ENCODE measurements around the gene MSX2. TPM values are rescaled to one million over a fixed set of nuclear protein-coding genes. Genes with fewer than 3 reads are reported as not detected.

Gene MSX2
- total and polyA plus RNA-seq, 3 donors from 2014 or later, result 15.8 to 39.2 (median 37.7) TPM

GRCh38 chr5:174720612-174721529, 3.5 kb upstream of the MSX2 start:
- H3K4me1 ChIP-seq, result peaks cover 4% of the 10 kb centered on the region
- H3K27me3 ChIP-seq, result no peaks in the 10 kb centered on the region
- no peaks in the 10 kb centered on the region for H3K9me3 ChIP-seq
- TF ChIP-seq POLR2A (IDR thresholded peaks at IDR 0.05) (no peak), CTCF (IDR thresholded peaks at IDR 0.05) (no peak)
- no peak overlapping the region for H3K27ac ChIP-seq
- peak overlapping the region; percentile 31 to 38 for H3K4me3 ChIP-seq
- H3K36me3 ChIP-seq (ENCODE audit: low read depth, missing control alignments), result no peaks in the 10 kb centered on the region
- intact Hi-C loops (cut with DNase I; ENCODE audit: low total_unique reads), result no loop called here
- WGBS, 2 donors, result 5 to 9% methylated on average over 12 to 46 of the region's 75 CpGs
- DNase-seq, result no peak

DNA sequence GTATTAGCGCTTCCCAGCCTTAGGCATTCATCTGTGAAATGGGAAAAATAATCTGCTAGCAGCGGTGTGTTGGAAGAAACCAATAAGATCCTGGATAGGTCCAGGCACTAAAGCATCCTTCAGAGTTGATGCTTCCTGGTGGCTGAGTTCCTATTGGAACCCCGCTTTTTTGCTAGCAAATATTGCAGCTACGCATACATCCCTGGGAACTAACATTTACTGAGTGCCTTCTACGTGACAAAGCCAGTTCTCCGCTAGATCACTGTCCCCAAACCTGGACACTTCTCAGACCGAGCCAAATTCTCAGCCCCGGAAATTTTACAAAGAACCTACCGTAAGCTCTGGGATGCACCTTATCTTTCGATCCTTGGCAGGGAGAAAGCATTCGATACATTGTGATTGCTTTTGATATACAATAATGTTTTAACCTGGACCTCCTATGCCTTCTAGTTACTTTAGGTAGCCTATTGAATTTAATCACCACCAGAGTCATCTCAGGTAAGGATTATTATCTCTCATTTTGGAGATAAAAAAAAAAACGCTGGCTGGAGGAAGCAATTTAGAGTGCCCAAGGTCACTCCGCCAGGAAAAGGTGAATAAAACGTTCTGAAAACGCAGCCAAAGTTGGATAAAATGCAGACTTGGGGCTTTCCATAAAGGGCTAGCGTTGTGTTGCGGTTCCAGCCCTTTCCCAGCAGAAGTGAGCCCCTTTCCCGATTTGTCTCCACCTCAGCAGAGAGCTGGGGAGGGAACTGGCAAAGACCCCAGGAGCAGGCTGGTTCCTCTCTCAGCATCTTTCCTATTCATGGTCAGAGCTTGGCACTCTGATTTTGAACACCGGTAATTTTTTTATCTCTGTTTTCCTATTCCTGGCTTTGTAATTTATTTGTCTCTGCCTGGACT, 2.6 kb upstream of the MSX2 start:
- Histone ChIP-seq H3K36me3 (ENCODE audit: low read depth, missing control alignments) (no peaks in the 10 kb centered on the region), H3K27me3 (no peaks in the 10 kb centered on the region), H3K9me3 (no peaks in the 10 kb centered on the region), H3K4me3 (peak overlapping the region in 1 of 2 donors; percentile 38), H3K4me1 (peaks cover 4% of the 10 kb centered on the region), H3K27ac (no peak overlapping the region)
- TF ChIP-seq POLR2A (IDR thresholded peaks at IDR 0.05) (no peak), CTCF (IDR thresholded peaks at IDR 0.05) (no peak)
- 7 to 8% methylated on average over 15 to 19 of the region's 19 CpGs for WGBS, 2 donors
- DNase-seq, result no peak
- intact Hi-C loops (cut with DNase I; ENCODE audit: low total_unique reads), result no loop called here

- Histone ChIP-seq H3K27ac (no peak overlapping the region), H3K9me3 (no peaks in the 10 kb centered on the region), H3K4me1 (peaks cover 4% of the 10 kb centered on the region), H3K36me3 (ENCODE audit: low read depth, missing control alignments) (no peaks in the 10 kb centered on the region), H3K27me3 (no peaks in the 10 kb centered on the region), H3K4me3 (no peak overlapping the region)
- TF ChIP-seq POLR2A (IDR thresholded peaks at IDR 0.05) (no peak), CTCF (IDR thresholded peaks at IDR 0.05) (no peak)
- DNase-seq, result no peak
- intact Hi-C loops (cut with DNase I; ENCODE audit: low total_unique reads), result no loop called here
- WGBS, 2 donors, result 33 to 43% methylated on average over 4 of the region's 4 CpGs
Measured at GRCh38 chr5:174722500-174722899, 1.9 kb upstream of the MSX2 start.

GRCh38 chr5:174723315-174723978, 935 bp upstream of the MSX2 start:
- Histone ChIP-seq H3K27ac (no peak overlapping the region), H3K4me1 (peaks cover 4% of the 10 kb centered on the region)
- intact Hi-C loops (cut with DNase I; ENCODE audit: low total_unique reads), result no loop called here

More at GRCh38 chr5:174723315-174723978, 935 bp upstream of the MSX2 start:
- 19 to 20% methylated on average over 23 of the region's 23 CpGs for WGBS, 2 donors
- Histone ChIP-seq H3K9me3 (no peaks in the 10 kb centered on the region), H3K27me3 (no peaks in the 10 kb centered on the region), H3K36me3 (ENCODE audit: low read depth, missing control alignments) (no peaks in the 10 kb centered on the region), H3K4me3 (peak overlapping the region; percentile 68 to 70)
- DNase-seq, result no peak
- no peak for TF ChIP-seq CTCF (IDR thresholded peaks at IDR 0.05)
- TF ChIP-seq POLR2A (IDR thresholded peaks at IDR 0.05), result no peak
